OCI-LY7 (cell line): ENCODE measurements around the gene CCDC12.

Source experiments
- CTCF ChIP-seq: fragments of 200-600 bp; sonication (generic); conservative IDR thresholded peaks from 2 replicates; pipeline ENCODE4 v1.5.1; 2014; ENCODE audit warnings: mild to moderate bottlenecking, antibody characterized with exemption, low read length, moderate library complexity, mixed read lengths
- EZH2phosphoT487 ChIP-seq: fragments of 200-600 bp; sonication (generic); IDR thresholded peaks from 2 replicates; pipeline ENCODE4 v1.6.1; 2018; ENCODE audit warnings: low read depth, borderline replicate concordance, mild to moderate bottlenecking, mixed run types, antibody characterized with exemption, low read length, moderate library complexity, mixed read lengths

DNA sequence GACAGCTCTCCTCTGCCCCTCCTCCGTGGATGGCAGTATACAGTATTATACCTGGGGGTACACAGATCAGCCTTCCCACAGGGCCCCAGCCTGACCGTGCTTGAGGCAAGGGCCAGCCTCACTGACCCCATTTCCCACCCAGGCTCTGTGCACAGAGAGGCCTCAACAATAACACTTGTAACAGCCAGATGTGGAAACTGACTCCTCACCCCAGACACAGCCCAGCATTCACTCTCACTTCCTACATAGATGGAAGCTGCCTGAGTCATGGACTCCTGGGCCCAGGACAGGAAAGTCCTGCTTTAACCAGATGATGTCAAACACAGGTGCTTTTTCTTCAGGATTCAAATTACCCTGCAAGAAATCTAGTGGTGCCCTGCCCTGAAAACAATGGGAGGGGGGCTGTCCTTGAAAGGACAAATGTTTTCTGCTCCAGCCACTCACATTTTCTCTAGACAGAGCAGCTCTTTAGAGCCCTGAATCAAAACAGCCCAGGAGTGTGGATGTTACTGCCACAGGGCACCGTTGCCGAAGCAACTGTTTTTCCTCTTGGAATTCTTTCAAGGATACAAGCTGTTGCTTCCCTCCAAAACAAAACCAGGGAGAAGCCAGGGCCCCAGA, 16.4 kb downstream of the CCDC12 start:
- TF ChIP-seq CTCF (no peak), EZH2phosphoT487 (no peak)
